Measurements from ENCODE around the gene ATP6V1D.
A peak's percentile ranks its signal among the peaks of the same experiment; 100 is the strongest.

GRCh38 chr14:67358924-67359774, 455 bp downstream of the ATP6V1D start:
- TF ChIP-seq, protein P1, sequence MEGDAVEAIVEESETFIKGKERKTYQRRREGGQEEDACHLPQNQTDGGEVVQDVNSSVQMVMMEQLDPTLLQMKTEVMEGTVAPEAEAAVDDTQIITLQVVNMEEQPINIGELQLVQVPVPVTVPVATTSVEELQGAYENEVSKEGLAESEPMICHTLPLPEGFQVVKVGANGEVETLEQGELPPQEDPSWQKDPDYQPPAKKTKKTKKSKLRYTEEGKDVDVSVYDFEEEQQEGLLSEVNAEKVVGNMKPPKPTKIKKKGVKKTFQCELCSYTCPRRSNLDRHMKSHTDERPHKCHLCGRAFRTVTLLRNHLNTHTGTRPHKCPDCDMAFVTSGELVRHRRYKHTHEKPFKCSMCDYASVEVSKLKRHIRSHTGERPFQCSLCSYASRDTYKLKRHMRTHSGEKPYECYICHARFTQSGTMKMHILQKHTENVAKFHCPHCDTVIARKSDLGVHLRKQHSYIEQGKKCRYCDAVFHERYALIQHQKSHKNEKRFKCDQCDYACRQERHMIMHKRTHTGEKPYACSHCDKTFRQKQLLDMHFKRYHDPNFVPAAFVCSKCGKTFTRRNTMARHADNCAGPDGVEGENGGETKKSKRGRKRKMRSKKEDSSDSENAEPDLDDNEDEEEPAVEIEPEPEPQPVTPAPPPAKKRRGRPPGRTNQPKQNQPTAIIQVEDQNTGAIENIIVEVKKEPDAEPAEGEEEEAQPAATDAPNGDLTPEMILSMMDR (IDR thresholded peaks at IDR 0.05): no peak
- TF ChIP-seq POLR2A (IDR thresholded peaks at IDR 0.05): peak in 2 of 3 donors; percentile 9 to 30
